HG02870 (cell line): Measurements from ENCODE around the gene IPO11.
"Not testable (repeated sequence)": the region's sequence is repeated elsewhere in the genome, so short reads cannot be mapped to it uniquely, and the experiment has no call there.

ENCODE experiments used
- ATAC-seq: cut with Tn5 transposase; IDR thresholded peaks from one replicate; pipeline ENCODE4 v1.9.1; 2021; ENCODE audit warnings: mild to moderate bottlenecking, moderate library complexity; ENCODE audit not compliant: unreplicated experiment

Gene IPO11

DNA sequence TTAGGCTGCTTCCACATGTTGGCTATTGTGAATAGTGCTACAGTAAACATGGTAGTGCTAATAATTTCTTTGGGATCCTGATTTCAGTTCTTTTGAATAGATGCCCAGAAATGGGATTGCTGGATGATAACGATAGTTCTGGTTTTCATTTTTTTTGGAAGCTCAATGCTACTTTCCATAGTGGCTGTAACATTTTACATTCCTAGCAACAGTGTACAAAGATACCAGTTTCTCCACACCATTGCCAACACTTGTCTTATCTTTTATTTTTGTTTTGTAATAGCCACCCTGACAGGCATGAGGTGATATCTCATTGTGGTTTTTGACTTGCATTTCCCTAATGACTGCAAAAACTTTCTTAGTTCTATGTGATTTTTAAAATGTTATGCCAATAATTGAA is 97.2 kb downstream of the IPO11 start:
- ATAC-seq, result no peak

DNA sequence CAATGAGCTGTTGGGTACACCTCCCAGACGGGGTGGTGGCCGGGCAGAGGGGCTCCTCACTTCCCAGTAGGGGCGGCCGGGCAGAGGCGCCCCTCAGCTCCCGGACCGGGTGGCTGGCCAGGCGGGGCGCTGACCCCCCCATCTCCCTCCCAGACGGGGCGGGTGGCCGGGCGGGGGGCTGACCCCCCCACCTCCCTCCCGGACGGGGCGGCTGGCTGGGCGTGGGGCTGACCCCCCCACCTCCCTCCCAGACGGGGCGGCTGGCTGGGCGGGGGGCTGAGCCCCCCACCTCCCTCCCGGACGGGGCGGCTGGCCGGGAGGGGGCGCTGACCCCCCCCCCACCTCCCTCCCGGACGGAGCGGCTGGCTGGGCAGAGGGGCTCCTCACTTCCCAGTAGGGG is 100.5 kb downstream of the IPO11 start:
- not testable (repeated sequence) for ATAC-seq

- ATAC-seq, result no peak
These were observed 102.1 kb downstream of the IPO11 start for GRCh38 chr5:62514510-62515119.

DNA sequence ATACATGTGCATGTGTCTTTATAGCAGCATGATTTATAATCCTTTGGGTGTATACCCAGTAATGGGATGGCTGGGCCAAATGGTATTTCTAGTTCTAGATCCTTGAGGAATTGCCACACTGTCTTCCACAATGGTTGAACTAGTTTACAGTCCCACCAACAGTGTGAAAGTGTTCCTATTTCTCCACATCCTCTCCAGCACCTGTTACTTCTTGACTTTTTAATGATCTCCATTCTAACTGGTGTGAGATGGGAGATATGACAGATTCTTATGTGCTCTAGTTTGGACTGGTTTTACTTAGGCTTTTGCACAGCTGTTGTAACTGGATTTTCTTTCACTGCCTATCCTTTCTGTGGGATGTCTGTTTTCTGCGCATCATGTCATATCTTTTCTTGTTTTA is 108.2 kb downstream of the IPO11 start:
- ATAC-seq, result not testable (repeated sequence)

GRCh38 chr5:62521319-62521718 is 108.8 kb downstream of the IPO11 start:
- ATAC-seq, result peak; percentile 58

DNA sequence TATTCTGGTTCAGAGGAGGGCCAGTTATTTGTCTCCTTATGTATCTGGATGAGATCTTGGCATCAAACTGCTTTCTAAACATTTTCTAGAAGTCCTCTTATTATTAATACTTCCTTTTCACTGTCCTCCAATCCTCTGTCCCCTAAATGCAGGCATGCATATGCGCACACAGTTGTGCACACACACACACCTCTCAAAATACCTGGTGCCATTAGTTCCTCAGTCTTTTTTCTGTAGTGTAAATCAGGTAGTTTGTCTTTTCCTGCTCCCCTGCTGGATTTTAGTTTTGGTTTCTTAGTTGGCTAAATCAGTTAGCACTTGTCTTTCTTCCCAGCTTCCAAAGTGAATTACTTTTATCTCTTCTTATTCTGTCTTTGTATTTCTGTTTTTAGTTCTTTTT is 110.2 kb downstream of the IPO11 start:
- no peak for ATAC-seq

- no peak for ATAC-seq
These were observed 121.0 kb downstream of the IPO11 start for GRCh38 chr5:62533597-62533996.

DNA sequence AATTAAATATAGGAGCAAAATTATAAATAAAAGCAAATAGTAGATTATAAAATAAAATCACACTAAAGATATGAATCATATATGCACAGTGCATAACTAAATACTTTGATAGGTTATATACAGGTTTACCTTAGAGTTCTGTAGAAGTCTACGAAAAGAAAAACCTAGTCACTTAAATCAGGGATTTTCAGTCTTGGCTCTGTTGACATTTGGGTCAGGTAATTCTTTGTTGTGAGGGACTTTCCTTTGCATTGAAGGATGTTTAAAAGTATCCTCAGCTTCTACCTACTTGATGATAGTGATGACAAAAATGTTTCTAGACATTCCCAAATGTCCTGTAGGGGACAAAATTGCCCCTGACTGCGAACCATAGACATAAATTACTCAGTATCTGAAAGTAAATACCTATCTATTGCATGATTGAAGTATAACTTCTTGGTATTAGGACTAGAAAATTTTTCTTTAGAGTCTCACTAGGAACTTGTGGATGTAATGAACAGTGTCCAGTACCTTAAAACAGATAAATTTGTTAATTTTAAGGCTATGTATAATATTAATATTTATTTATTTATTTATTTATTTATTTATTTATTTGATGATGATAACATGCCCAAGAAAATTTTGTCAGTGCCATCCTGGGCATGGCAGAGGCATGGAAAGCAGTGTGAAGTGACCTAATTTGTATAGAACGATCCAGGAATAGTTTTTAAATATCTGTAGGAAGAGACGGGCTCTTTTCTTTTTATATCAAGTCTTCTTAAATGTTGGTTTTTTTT is 122.1 kb downstream of the IPO11 start:
- no peak for ATAC-seq

DNA sequence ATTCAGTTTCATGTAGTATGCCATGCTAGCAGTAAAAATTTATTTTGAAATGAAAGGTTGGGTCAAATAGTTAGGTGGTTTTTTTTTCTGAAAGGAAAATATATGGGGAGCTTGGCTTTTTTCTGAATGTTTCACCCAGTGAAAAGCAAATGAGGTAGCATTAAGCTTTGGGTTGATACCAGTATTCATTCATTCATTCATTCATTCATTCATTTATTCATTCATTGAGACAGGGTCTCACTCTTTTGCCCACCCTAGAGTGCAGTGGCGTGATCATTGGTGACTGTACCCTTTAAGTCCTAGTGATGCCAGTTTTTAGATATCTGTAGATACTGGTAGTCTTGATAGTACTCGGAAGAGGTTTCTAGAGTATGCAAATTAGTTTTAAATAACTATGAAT is 123.7 kb downstream of the IPO11 start:
- ATAC-seq, result no peak

- no peak for ATAC-seq
These were observed 124.2 kb downstream of the IPO11 start for GRCh38 chr5:62536783-62537182.

DNA sequence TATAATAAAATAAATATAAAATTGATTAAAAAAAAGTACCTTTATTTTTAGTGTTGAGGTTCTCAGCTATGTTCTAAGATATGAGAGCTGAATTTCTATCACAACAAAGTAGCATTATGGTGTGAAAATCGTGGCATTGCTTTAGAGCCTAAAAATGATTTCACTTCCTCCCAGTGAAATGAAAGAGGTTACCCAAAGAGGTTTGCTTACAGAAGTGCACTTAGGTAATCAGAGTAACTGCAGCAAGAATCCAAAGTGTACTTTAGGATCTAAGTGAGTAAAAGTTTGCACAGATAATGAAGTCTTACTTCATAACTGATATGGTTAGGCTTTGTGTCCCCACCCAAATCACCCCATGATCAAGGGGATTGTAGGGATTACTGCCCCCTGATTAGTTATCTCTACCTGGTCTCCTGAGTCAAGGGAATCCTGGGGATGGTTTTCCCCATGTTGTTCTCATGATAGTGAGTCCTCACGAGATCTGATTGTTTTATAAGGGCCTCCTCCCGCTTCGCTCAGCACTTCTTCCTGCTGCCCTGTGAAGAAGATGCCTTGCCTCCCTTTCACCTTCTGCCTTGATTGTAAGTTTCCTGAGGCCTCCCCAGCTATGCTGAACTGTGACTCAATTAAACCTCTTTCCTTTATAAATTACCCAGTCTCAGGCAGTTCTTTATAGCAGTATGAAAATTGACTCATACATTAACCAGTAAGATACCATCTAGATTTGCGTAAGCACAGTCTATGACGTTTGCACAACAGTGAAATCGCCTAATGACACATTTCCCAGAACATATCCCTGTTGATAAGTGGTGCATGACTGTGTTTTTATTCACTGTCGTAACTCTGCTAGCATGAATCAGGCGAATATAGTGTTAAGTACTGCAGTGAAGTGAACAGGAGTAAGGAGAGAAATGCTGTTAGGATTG is 125.7 kb downstream of the IPO11 start:
- ATAC-seq, result peak; percentile 65

GRCh38 chr5:62542720-62543119 is 130.2 kb downstream of the IPO11 start:
- ATAC-seq, result no peak

- no peak for ATAC-seq
These were observed 135.5 kb downstream of the IPO11 start for GRCh38 chr5:62547945-62548630.

- ATAC-seq, result no peak
These were observed 137.5 kb downstream of the IPO11 start for GRCh38 chr5:62550103-62550502.

GRCh38 chr5:62555930-62556329 is 143.4 kb downstream of the IPO11 start:
- ATAC-seq, result no peak

DNA sequence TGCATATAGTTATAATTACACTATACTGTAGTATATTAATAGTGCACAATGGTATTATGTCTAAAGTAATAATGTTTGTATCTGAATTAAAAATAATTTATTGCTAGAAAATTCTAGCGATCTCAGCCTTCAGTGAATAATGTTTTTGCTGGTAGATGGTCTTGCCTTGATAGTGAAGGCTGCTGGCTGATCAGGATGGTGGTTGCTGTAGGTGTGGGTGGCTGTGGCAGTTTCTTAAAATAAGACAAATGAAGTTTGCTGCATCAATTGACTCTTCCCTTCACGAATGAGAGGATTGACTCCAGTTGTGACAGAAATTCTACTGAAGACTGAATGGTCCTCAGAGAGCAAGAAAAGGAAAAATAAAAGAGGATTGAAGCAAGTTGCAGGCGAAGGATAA is 146.4 kb downstream of the IPO11 start:
- ATAC-seq, result no peak

- no peak for ATAC-seq
These were observed 148.2 kb downstream of the IPO11 start for GRCh38 chr5:62560786-62561185.

GRCh38 chr5:62561896-62562295 is 149.3 kb downstream of the IPO11 start:
- ATAC-seq, result no peak

DNA sequence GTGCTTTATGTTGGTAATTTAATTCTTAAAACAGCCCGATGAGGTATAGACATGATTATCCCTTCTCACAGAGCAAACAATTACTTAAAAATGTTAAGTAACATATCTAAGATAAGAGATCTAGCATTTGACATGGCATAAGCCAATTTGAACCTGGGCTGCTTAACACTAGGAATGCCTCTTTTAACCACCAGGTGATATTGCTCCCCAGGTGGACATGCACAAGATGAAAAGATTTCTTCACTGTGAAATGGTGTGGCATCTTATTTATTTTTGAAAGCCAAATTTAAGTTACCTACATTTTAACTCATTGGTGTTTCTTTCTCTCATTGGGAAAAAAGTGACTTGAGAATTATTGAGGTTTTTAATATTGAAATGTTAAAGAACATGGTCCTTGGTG is 150.3 kb downstream of the IPO11 start:
- no peak for ATAC-seq

DNA sequence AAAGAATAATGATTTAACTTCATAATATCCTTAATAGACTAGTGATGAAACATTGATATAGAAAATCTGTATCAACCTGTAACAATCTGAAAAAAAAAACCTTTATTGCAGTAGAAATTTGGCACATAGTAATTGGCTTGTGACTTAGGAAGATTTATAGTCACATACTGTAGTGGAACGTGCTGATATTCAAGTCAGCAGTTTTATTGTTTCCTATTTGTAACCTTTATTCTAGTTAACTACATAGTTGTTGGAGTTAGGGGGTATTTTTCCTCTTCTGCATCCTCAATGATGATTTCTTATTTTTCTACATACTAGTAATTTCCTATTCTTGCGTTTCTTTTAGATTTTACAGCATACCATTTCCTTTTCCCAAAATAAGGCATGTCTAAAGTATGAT is 151.5 kb downstream of the IPO11 start:
- ATAC-seq, result no peak

GRCh38 chr5:62565740-62566139 is 153.2 kb downstream of the IPO11 start:
- not testable (repeated sequence) for ATAC-seq
